ENCODE results near the gene ALG3.

- no peak for TF ChIP-seq CTCF (conservative IDR thresholded peaks at IDR 0.05; ENCODE audit: low read depth, low read length)
- no peak for TF ChIP-seq POLR2A (IDR thresholded peaks at IDR 0.05; ENCODE audit: low read depth, low read length)
- no peak for TF ChIP-seq BHLHE40 (IDR thresholded peaks at IDR 0.05; ENCODE audit: low read depth, low read length)
- no peak for TF ChIP-seq MAFK (IDR thresholded peaks at IDR 0.05; ENCODE audit: low read depth, low read length)
- TF ChIP-seq RFX5 (IDR thresholded peaks at IDR 0.05; ENCODE audit: low read depth, low read length): no peak
- no peak for TF ChIP-seq SMC3 (IDR thresholded peaks at IDR 0.05; ENCODE audit: low read depth, low read length)
- TF ChIP-seq CHD1 (IDR thresholded peaks at IDR 0.05; ENCODE audit: low read depth, low read length): no peak
- no peak for TF ChIP-seq CEBPB (IDR thresholded peaks at IDR 0.05; ENCODE audit: low read depth, low read length)
These were observed 15.5 kb downstream of the ALG3 start for GRCh38 chr3:184233127-184233843.
